ENCODE measurements around the gene TAF12.
"Not testable (repeated sequence)": the region's sequence is repeated elsewhere in the genome, so short reads cannot be mapped to it uniquely, and the experiment has no call there.

- not testable (repeated sequence) for TF ChIP-seq CTCF, POLR2A (IDR thresholded peaks at IDR 0.05)
These were observed 48.9 kb downstream of the TAF12 start for GRCh38 chr1:28593988-28594356.
